Superior temporal gyrus (tissue), 1 donor: ENCODE data around the gene NR2C2AP.
A peak's percentile ranks its signal among the peaks of the same experiment; 100 is the strongest.
"Not testable (repeated sequence)": the region's sequence is repeated elsewhere in the genome, so short reads cannot be mapped to it uniquely, and the experiment has no call there.

Experiments
- DNase-seq: peaks from one replicate; pipeline ENCODE4 v3.0.0-alpha.2; 2016; ENCODE audit errors: extremely low spot score

The NR2C2AP gene

GRCh38 chr19:19185853-19186740 is 17.1 kb downstream of the NR2C2AP start:
- no peak for DNase-seq

GRCh38 chr19:19181488-19181998 is 21.7 kb downstream of the NR2C2AP start:
- DNase-seq, result no peak

GRCh38 chr19:19179548-19180441 is 23.4 kb downstream of the NR2C2AP start:
- DNase-seq, result no peak

- no peak for DNase-seq
Observed at GRCh38 chr19:19176950-19177349, 26.3 kb downstream of the NR2C2AP start.

DNA sequence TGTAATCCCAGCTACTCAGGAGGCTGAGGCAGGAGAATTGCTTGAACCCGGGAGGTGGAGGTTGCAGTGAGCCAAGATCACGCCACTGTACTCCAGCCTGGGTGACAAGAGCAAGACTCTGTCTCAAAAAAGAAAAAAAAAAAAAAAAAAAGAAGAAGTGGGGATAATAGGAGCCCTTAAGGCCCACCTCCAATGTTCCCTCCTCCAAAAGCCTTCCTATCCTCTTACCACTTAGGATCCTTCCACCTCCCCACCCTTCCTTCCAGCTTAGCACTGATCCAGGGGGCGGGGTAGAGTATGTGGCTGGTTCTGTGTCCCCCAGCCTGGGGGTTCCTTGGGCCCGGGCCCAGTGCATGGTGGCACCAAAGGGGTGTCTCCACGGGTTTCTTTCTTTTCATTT is 30.0 kb downstream of the NR2C2AP start:
- DNase-seq, result not testable (repeated sequence)

- DNase-seq, result no peak
Observed at GRCh38 chr19:19171821-19172532, 31.2 kb downstream of the NR2C2AP start.

- DNase-seq, result no peak
Observed at GRCh38 chr19:19170873-19171672, 32.1 kb downstream of the NR2C2AP start.

- DNase-seq, result peak; percentile 12
Observed at GRCh38 chr19:19170053-19170872, 33.0 kb downstream of the NR2C2AP start, which contains the start of gene MEF2B. Gene MEF2B, minus strand, starts transcription at chr19:19170263. Its CDS starts 19,528 bp downstream, at chr19:19150735.

GRCh38 chr19:19169236-19170052 is 33.8 kb downstream of the NR2C2AP start:
- DNase-seq, result no peak

DNA sequence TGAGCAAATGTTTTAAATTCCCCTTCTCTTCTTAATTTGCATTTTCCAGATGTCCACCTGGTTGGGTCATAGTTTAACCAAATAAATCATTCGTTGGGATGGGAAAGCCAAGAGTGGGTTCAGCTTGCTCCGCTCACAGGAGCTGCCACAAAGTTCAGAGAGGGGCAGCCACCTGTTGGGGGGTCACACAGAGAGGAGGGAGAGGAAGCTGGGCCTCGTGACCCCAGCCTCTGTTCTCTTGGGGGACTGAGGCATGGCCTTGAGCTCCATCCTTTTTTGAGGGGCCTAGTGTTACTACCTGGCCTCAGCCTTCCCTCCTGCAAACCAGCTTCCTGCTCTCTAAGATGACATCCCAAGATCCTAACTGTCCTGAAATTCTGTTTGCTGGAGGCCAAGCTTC is 35.6 kb downstream of the NR2C2AP start:
- no peak for DNase-seq

DNA sequence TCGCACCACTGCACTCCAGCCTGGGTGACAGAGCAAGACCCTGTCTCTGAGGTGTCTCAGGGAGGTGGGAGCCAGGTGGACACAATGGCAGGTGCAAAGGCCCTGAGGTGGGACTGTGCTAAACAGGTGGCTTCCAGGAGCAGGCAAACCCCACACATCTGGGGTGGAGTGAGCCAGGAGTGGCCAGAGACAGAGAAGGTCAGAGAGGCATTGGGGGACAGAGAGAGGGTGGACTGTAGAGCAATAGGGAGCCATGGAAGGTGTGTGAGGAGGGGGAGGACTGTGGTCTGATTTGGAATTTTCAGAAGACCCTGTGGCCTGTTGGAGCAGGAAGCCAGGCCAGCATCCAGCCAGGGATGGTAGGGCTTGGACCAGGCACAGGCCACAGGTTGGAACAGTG is 37.8 kb downstream of the NR2C2AP start:
- DNase-seq, result no peak

DNA sequence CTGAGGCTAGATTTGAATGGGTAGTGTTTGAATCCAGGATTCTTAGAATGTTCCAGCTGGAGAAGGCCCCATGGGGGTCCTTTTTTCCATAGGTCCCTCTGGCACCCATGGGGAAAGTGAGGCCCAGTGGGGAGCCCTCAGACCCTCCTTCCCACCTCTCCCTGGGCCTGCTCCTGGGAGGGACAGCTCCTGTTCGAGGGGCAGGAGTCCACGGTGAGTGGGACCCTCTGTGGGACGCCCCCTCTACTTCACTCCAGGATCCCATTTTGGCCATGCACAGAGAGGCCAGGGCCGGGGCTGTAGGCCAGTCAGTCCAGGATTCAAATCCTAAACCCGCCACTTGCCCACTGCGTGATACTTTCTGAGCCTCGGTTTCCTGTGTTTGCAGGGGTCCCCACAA is 40.7 kb downstream of the NR2C2AP start:
- DNase-seq, result no peak

DNA sequence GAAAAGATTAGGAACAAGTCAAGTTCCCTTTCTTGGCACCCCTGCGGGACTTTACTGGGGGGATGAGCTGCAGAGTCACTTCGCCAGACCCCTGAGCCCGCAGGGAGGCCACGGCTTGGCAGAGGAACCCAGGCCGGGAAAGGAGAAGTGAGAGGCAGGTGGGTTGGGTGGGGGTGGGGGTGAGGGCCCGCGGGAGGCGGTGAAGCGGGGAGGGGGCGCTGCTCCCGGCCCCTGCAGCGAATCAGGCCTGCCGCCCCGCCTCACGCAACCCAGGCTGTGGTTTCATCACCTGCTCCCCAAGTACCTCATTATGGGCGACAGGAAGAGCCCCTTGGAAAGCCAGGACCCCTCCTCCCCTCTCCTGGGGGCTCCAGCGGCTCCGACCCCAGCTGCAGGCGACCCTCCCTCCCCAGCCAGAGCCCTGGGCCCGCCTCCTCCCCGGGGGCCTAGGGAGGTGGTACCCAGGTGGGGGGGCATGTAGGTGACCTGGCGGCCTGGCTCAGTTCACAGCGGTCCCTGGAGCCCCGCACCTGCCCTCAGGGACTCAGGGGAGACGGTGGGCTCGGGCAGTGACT is 42.7 kb downstream of the NR2C2AP start:
- DNase-seq, result no peak

- no peak for DNase-seq
Observed at GRCh38 chr19:19159534-19159933, 43.7 kb downstream of the NR2C2AP start.

GRCh38 chr19:19157808-19158207 is 45.4 kb downstream of the NR2C2AP start:
- no peak for DNase-seq

DNA sequence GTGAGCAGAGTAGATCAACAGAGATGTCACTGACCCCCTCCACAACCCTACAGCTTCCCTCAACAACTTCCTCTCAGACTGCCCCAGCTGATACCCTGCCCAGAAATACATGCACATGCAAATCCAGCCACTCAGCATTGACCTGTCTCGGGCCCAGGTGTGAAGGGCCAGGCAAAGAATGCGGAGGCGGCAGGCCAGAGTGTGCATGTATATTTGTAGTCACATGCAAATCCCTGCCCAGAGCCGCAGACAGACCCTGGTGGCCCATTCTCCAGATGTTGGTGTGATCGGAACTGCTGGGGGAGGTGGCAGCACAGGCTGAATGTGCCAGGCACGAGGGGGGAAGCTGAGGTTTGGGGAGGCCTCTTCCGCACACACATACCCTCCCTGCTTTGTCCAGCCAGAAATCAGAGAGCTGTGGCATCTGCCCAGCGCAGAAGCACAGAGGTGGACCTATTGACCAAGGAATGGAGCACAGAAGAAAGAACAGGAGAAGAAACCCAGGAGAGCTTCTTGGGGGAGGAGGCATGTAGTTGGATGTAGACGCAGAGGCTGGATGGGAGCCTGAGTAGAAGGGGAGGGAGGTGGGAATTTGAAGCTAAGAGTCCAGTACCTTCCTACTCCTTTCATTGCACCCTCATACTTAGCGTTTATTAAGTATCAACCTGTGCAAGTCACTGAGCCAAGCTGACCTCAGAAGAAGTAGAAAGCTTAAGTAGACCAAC is 47.6 kb downstream of the NR2C2AP start:
- no peak for DNase-seq

DNA sequence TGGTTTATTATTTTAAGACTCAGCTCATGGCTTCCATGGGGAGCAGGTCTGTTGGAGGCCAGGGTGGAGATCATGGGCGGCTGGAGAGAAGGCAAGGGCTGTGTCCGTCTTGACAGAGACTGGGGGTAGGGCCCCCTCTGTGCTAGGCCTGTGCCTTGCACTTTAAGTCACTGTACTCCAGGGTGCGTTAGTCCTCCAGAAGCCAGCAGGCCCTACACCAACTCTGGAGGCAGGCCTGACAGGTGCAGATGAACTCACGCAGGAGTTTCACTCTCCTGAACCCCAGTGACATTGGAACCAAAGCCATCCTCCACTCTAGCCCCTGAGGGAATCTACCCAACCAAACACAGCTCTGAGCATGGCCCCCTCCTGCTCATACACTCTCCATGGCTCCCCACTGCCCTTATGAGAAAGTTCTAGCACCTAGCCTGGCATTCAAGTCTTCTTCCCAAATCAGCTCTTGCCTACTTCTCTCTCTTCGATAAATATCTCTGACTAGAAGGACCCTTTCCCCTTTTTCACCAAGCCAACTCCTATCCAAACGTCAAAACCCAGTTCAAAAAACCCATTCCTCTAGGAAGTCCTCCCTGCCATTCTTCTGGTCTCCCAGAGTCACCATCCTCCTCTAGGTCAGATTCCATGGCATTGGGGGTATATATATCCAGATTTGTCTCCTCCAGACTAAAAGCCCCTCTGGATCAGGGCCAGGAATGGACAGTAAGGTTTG is 48.3 kb downstream of the NR2C2AP start:
- no peak for DNase-seq
